HEK293T (cell line): ENCODE data around the gene KCNH6.

Experiments used
- CTCF ChIA-PET: fragments of 350-600 bp; formaldehyde crosslinking; extraction: SDS; loops from one replicate; lab custom pipeline; 2021; ENCODE audit warnings: antibody characterized with exemption, inconsistent platforms; lab: Yijun Ruan, JAX
- POLR2A ChIA-PET: fragments of 350-600 bp; formaldehyde crosslinking; extraction: SDS; loops from one replicate; lab custom pipeline; 2020; ENCODE audit warnings: antibody characterized with exemption, inconsistent platforms; lab: Yijun Ruan, JAX
- DNase-seq: peaks from one replicate; pipeline ENCODE4 v3.0.0; 2012; ENCODE audit warnings: mixed read lengths; ENCODE audit errors: extremely low spot score
- ARNT ChIP-seq: fragments of 450-650 bp; IDR thresholded peaks from 2 replicates; pipeline ENCODE4 v1.6.1; 2017; ENCODE audit warnings: mild to moderate bottlenecking
- BHLHE40 ChIP-seq: fragments of 450-650 bp; IDR thresholded peaks from 2 replicates; pipeline ENCODE4 v1.6.1; 2016; ENCODE audit warnings: mild to moderate bottlenecking, moderate library complexity, borderline replicate concordance
- CTBP1 ChIP-seq: fragments of 450-650 bp; IDR thresholded peaks from 2 replicates; pipeline ENCODE4 v1.6.1; 2016; ENCODE audit warnings: borderline replicate concordance
- ELF4 ChIP-seq: fragments of 450-650 bp; IDR thresholded peaks from 2 replicates; pipeline ENCODE4 v1.6.1; 2017; ENCODE audit warnings: antibody characterized with exemption
- FOXA1 ChIP-seq: fragments of 450-650 bp; IDR thresholded peaks from 2 replicates; pipeline ENCODE4 v1.6.1; 2016; ENCODE audit warnings: mild to moderate bottlenecking
- FOXK2 ChIP-seq: fragments of 450-650 bp; IDR thresholded peaks from 2 replicates; pipeline ENCODE4 v1.6.1; 2016; ENCODE audit warnings: mild to moderate bottlenecking
- FOXM1 ChIP-seq: fragments of 450-650 bp; IDR thresholded peaks from 2 replicates; pipeline ENCODE4 v1.6.1; 2017; ENCODE audit warnings: mild to moderate bottlenecking, borderline replicate concordance
- HDGF ChIP-seq: fragments of 450-650 bp; IDR thresholded peaks from 2 replicates; pipeline ENCODE4 v1.6.1; 2017; ENCODE audit warnings: antibody characterized with exemption, borderline replicate concordance
- L3MBTL2 ChIP-seq: fragments of 450-650 bp; conservative IDR thresholded peaks from 2 replicates; pipeline ENCODE4 v1.6.1; 2016; ENCODE audit warnings: mild to moderate bottlenecking
- LEF1 ChIP-seq: fragments of 450-650 bp; IDR thresholded peaks from 2 replicates; pipeline ENCODE4 v1.6.1; 2017; ENCODE audit warnings: mild to moderate bottlenecking, borderline replicate concordance
- NFRKB ChIP-seq: fragments of 450-650 bp; IDR thresholded peaks from 2 replicates; pipeline ENCODE4 v1.6.1; 2016; ENCODE audit warnings: mild to moderate bottlenecking, moderate library complexity
- SP1 ChIP-seq: fragments of 450-650 bp; IDR thresholded peaks from 2 replicates; pipeline ENCODE4 v1.6.1; 2017
- SUZ12 ChIP-seq: fragments of 450-650 bp; IDR thresholded peaks from 2 replicates; pipeline ENCODE4 v1.6.1; 2016; ENCODE audit warnings: mild to moderate bottlenecking
- TARDBP ChIP-seq: fragments of 450-650 bp; IDR thresholded peaks from 2 replicates; pipeline ENCODE4 v1.6.1; 2016
- ZNF384 ChIP-seq: fragments of 450-650 bp; IDR thresholded peaks from 2 replicates; pipeline ENCODE4 v1.6.1; 2016
- TF ChIP-seq, protein P1 (sequence below): fragments of 450-650 bp; IDR thresholded peaks from 2 replicates; pipeline ENCODE4 v1.6.1; 2016

Gene KCNH6

DNA sequence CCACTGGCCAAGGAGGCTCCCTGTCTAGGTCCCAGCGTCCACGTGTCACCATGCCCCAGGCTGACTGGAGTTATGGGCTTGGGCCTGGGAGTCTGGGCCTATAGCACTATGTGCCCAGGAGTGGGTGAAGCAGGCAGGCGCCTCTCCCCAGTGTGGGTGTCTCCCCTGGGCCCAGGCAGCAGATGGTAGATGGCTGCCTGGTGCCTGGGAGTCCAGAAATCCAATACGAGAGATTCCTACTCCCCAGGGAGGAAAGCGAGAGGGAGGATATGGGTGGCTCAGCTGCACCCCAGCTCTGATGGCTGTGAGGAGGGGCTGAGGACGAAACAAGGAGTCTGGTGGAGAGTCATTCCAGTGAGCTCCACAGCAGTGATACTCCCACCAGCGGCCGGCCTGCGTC lies 5.0 kb downstream of the KCNH6 start:
- TF ChIP-seq NFRKB (no peak), ZNF384 (no peak), ELF4 (no peak), CTBP1 (no peak), ARNT (no peak), HDGF (no peak), TARDBP (no peak), FOXA1 (no peak), SP1 (no peak), LEF1 (no peak), L3MBTL2 (no peak), FOXK2 (no peak), SUZ12 (no peak), FOXM1 (no peak), BHLHE40 (no peak)
- TF ChIP-seq, protein P1, sequence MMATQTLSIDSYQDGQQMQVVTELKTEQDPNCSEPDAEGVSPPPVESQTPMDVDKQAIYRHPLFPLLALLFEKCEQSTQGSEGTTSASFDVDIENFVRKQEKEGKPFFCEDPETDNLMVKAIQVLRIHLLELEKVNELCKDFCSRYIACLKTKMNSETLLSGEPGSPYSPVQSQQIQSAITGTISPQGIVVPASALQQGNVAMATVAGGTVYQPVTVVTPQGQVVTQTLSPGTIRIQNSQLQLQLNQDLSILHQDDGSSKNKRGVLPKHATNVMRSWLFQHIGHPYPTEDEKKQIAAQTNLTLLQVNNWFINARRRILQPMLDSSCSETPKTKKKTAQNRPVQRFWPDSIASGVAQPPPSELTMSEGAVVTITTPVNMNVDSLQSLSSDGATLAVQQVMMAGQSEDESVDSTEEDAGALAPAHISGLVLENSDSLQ = no peak
- ChIA-PET CTCF (no interaction called here), POLR2A (no interaction called here)
- no peak for DNase-seq

DNA sequence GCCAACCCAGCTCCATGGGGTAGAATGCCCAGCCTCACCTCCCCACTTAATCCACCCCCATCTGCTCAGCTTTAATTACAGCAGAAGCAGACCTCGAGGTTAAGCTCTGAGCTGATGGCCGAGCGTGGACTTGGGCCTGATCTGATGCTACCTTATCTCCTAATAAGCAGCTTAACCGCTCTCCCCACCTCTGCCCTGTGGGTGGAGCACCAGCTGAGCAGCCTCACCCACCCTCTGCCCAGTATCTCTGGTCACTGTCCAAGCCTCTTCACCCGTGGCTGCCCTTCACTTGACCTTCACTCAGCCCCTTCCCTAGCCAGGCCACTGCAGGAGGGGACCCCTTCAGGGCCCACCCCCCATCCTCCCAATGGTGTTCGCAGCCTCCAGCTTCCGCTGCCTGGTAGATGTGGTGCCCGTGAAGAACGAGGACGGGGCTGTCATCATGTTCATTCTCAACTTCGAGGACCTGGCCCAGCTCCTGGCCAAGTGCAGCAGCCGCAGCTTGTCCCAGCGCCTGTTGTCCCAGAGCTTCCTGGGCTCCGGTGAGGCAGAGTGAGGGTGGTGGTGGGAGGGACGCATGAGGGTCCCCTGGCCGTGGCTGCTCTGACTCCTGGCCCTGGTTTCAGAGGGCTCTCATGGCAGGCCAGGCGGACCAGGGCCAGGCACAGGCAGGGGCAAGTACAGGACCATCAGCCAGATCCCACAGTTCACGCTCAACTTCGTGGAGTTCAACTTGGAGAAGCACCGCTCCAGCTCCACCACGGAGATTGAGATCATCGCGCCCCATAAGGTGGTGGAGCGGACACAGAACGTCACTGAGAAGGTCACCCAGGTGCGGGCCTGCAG lies 6.8 kb downstream of the KCNH6 start:
- POLR2A ChIA-PET = interaction anchor here (0.8 to 1.1 kb wide), 2 partner anchors 21 to 82 kb away, joined by 3 to 4 read pairs; no protein-coding TSS in a partner anchor
- CTCF ChIA-PET = no interaction called here
- TF ChIP-seq TARDBP (no peak), SUZ12 (no peak), L3MBTL2 (no peak), SP1 (no peak), ZNF384 (no peak), LEF1 (no peak), BHLHE40 (no peak), NFRKB (no peak)
- no peak for DNase-seq

DNA sequence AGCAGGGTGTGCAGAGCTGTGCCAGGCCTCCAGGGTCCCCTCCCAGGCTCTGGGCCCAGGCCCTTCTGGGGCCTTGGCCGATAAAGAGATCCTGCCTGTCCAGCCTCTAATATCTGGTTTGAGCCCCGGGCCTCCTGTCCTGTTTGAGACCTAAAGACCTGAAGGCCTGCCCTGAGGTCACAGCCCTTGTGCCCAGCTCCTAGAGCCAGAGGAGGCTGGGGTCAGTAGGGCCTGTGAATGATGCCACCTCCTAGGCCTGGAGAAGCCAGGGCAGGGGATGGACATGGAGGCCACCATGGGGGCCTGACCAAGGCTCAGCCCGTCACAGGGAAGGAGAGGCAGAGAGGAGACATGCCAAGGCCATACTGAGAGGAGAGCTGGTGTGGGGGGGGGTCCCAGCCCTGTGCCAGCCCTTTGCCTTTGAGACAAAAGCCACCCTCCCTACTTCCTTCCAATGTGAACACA lies 7.4 kb downstream of the KCNH6 start:
- POLR2A ChIA-PET = no interaction called here
- no peak for DNase-seq
- CTCF ChIA-PET = no interaction called here

DNA sequence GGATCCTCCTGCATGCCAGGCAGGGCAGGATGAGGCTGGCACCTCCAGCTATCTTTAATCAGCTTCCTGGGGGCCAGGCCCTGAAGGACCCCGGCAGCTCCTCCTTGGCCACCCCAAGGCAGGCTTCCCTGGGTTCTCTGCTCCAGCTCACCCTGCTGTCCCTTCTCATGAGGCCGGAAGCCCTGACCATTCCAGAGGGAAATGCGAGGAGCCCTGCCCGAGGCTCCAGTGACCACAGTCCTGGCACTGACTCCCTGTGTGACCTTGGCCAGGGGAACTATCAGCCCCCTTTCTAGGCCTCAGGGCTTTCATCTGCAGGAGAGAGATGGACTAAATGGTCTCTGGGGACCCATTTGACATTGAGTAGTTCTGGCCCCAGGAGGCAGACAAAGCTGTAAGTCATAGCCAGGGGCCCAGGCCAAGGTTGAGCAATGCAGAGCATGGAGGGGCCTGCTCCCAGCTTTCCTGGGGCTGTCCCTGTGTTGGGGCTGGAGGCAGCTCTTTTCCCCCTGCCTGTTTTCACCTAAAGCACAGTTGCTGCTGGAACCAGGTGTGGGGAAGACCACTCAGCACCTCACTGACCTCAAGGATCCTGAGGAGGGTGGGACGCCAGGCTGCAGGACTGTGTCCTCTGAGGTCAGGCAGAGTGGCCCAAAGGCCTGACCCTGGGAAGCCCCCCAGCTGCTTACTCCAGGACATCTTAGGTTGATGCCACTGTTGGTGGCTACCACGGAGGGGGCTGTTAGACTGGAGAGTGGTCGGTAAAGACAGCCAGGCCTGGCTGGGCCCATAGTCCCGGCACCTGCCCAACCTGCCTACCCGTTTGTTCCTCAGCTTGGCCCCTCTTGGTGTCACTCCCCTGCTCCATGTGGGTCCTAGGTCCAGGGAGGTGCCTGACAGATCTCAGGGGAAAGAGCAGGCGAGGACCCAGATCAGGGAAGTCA lies 8.1 kb downstream of the KCNH6 start:
- ChIA-PET CTCF (no interaction called here), POLR2A (no interaction called here)
- TF ChIP-seq ELF4 (no peak), ARNT (no peak), FOXK2 (no peak), NFRKB (no peak), FOXA1 (no peak), L3MBTL2 (no peak), LEF1 (no peak), SP1 (no peak), HDGF (no peak), FOXM1 (no peak), ZNF384 (no peak), TARDBP (no peak), SUZ12 (no peak), BHLHE40 (no peak), CTBP1 (no peak)
- TF ChIP-seq, protein P1 = no peak
- DNase-seq = no peak

More for the DNA sequence above, 7.4 kb downstream of the KCNH6 start:
- TF ChIP-seq NFRKB (no peak), TARDBP (no peak), SUZ12 (no peak), FOXM1 (no peak), FOXK2 (no peak), HDGF (no peak), LEF1 (no peak), BHLHE40 (no peak), CTBP1 (no peak), L3MBTL2 (no peak), ELF4 (no peak), ZNF384 (no peak)
- TF ChIP-seq, protein P1 = no peak

DNA sequence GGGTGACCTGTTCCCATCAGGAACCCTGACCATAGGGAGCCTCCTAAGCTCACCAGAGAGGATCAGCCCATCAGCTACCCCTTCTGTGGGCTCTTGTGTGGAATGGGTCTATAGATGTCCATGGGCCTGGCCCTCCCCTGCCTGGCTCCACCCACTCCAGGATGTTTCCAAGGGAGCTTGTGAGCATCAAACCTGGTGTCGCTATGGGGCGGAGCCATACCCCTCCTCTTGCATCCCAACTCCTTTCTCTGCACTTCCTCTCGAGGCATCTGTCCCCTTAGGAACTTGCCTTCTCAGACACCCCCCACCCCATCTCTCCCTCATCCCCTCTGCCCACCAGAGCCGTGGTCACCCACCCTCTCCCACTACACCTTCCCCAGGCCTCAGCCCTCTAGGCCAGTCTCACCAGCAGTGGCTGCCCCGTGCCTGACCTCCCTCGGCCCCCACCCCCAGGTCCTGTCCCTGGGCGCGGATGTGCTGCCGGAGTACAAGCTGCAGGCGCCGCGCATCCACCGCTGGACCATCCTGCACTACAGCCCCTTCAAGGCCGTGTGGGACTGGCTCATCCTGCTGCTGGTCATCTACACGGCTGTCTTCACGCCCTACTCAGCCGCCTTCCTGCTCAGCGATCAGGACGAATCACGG lies 10.4 kb downstream of the KCNH6 start:
- TF ChIP-seq FOXM1 (no peak), NFRKB (no peak), CTBP1 (no peak), ELF4 (no peak), ARNT (no peak)
- TF ChIP-seq, protein P1 = no peak
- no peak for DNase-seq
- POLR2A ChIA-PET = interaction anchor here (1.1 kb wide), 1 partner anchor 11 kb away, joined by 4 read pairs; no protein-coding TSS in a partner anchor
- CTCF ChIA-PET = no interaction called here
